GM21526 (cell line): ENCODE data around the gene KCNQ1OT1.

Source experiments
- ATAC-seq: cut with Tn5 transposase; IDR thresholded peaks from one replicate; pipeline ENCODE4 v1.9.1; 2021; ENCODE audit warnings: moderate library complexity; ENCODE audit not compliant: unreplicated experiment, low FRiP score

The KCNQ1OT1 gene

GRCh38 chr11:2671748-2672147, 28.0 kb downstream of the KCNQ1OT1 start:
- no peak for ATAC-seq

GRCh38 chr11:2670541-2671100, 29.2 kb downstream of the KCNQ1OT1 start:
- no peak for ATAC-seq

GRCh38 chr11:2669634-2670469, 29.9 kb downstream of the KCNQ1OT1 start:
- ATAC-seq = no peak

- ATAC-seq = no peak
These were observed 30.9 kb downstream of the KCNQ1OT1 start for GRCh38 chr11:2668876-2669275.

DNA sequence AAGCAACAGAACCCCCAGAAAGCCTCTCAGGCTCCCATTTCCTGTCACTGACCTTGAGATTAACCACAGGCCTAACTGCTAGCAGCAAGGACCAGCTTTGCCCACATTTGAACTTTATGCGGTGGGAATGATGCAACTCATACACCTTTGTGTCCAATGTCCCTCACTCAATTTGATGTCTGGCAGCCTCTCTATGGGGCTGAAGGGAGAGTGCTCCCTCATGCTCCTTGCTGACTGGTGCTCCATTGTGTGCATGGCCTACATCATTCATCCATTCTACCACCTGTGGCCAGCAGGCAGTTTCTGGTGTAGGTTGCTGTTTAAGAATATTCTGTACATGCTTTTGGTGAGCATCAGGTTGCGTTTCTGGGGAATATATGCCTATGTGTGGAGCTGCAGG, 31.9 kb downstream of the KCNQ1OT1 start:
- ATAC-seq = no peak

DNA sequence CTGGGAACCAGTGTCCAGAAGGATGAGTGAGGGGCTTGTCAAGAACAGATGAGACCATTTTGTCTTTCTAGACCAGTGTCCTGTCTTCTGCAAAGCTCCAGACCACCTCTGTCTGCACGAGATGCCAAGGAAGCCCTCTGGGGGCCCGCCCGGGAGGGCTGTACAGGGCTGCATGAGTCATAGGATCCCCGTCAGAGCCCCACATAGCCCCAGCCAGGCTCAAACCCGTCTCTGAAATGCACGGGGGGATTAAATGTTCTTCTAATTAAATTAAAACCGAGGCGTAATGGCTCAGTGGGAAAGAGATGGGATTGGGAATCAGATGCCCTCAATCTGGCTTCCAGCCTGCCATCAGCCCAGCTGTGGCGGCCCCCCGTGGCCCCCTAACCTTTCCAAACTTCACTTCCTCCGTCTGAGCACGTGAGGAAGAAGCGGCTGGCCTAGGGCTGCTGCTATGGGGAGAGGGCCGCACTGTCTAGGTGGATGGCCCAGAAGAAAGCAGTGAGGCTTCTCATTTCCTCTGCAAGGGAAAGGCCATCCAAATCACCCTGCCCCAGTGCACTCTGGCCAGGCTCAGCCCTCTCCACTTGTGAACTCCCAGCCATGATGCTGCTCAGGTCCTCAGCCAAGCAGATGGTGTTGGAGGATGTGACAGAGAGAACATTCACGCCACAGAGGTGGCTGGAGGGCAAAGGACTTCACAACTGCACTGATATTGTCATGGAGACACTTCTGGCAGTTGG, 32.8 kb downstream of the KCNQ1OT1 start:
- ATAC-seq = no peak

GRCh38 chr11:2666401-2666741, 33.4 kb downstream of the KCNQ1OT1 start:
- ATAC-seq = no peak

DNA sequence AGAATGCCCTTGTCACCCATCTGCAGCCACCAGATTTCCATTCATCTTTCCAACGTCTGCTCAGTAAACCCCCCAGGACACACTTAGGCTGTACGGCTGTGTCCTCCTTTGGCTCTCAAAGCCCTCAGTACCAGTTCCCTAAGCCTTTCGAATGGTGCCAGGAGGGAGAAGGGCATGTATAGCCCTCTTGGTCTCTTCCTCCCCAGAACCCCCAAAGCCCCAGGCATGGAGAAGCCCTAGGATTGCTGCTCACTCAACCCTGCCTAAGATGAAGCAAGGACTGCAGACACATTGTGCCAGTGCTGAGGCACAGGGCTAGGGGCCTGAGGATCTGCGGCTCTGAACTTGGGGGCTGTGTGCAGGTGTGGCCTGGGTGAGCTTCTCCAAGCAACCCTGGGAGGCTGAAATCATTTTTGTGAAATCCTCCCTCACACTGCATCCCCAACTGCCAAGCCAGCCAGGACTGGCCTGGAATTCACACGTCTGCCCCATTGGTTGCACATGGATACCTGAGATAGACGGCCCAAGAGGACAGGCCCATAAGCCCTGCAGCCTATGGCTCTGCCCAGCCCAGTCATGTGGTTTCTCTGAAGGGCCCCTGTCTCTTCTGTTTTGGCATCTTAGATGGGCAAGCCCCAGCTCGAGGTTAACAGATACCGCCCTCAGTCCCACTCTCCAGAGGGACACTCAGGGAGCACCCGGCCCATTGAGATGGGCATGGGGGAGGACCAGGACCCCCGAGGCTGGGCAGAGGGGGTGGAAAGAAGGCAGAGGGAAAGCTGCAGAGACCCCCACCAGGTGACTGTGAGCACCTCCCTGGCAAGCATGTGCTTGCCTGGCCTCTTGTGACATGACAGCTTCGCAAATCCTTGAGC, 34.0 kb downstream of the KCNQ1OT1 start:
- ATAC-seq = no peak

GRCh38 chr11:2664791-2665525, 34.8 kb downstream of the KCNQ1OT1 start:
- no peak for ATAC-seq

GRCh38 chr11:2664376-2664775, 35.4 kb downstream of the KCNQ1OT1 start:
- ATAC-seq = no peak

GRCh38 chr11:2663915-2664314, 35.9 kb downstream of the KCNQ1OT1 start:
- no peak for ATAC-seq

GRCh38 chr11:2663506-2663905, 36.3 kb downstream of the KCNQ1OT1 start:
- no peak for ATAC-seq

GRCh38 chr11:2662430-2663299, 37.1 kb downstream of the KCNQ1OT1 start:
- no peak for ATAC-seq

- no peak for ATAC-seq
These were observed 37.8 kb downstream of the KCNQ1OT1 start for GRCh38 chr11:2662024-2662312.

GRCh38 chr11:2661173-2662023, 38.4 kb downstream of the KCNQ1OT1 start:
- ATAC-seq = no peak

- no peak for ATAC-seq
These were observed 39.3 kb downstream of the KCNQ1OT1 start for GRCh38 chr11:2660357-2660939.

DNA sequence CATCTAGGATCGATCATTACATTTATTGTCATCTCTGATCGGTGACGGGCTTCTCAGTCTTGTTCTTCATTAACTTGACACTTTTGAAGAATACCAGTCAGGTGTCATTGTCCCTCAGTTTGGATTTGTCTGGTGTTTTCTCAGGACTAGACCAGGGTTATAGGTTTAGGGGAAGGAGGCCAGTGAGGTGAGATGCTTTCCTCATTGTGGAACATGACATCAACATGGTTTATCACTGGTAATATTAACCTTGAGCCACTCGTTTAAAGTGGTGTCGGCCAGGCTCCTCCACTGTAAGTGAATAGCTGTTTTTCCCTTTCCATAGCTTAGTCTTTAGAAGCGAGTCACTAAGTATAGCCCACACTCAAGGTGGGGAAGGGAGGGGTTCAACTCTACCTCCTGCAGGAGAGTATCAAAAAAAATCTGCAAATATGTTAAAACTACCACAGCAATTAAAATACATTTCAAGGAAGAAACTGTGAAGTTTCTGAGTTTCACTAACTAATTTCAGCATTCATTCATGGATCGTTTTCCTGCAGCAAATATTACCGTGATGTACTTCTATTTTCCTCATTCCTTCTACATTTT, 42.0 kb downstream of the KCNQ1OT1 start:
- no peak for ATAC-seq

DNA sequence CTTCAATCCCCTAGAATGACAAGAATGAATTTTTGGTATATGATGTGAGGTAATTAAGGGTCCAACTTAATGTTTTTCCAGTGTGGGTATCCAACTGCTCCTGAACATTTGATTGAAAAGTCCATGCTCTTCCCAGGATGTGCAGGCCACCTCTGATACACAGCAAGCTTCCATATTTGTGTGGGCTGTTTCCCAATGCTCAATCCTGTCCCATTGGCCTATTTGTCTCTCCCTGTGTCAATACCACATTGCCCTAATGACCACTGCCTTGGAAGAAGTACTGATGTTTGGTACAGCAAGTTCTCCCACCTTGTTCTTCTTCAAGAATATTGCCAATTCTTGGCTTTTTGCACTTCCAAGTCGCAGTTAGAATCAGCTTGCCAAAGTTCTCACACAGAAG, 42.9 kb downstream of the KCNQ1OT1 start:
- no peak for ATAC-seq
